ENCODE data around the gene DEFB132.

DNA sequence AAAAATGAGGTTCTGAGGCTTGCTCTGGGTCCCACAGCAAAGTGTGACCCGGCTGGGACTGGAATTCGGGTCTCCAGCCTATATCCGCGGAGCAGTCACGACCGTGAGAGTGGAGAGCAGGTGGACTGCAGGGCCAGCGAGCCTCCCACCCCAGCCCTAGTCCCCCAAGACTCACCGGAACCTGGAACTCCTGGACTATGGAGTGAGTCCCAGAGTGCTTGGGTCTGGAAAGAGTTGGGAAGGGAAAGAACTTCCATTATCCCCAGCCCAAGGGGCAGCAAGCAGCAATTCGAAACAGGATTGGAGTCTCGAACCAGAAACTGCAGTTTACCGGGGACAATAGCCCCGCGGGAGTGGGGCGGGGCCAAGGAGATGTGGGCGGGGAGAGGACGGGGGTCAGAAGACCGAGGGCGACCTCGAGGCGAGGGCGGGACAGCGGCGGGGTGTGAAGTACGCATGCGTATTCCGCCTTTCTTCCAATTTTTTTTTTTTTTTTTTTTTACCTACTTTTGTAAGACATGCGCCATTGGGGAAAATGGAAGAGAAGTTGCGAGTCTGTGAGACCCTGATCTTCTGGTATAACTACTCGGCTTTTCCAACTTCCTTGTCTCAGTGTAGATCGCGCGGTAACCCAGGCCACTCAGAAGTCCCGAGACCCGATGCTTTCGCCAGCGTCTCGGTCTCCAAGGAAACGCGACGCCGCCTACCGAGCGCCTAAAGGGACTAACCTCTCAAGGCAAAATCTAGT, 32.7 kb downstream of the DEFB132 start, which contains the start of gene C20orf96:
- TF ChIP-seq EZH2 (IDR thresholded peaks at IDR 0.05; ENCODE audit: insufficient read depth, poor library complexity, severe bottlenecking) (no peak), EZH2phosphoT487 (IDR thresholded peaks at IDR 0.05; ENCODE audit: insufficient read depth, low read depth) (no peak)
